Mesenteric fat pad (tissue), 1 donor: ENCODE data around the gene GSN. TPM values are rescaled to one million over a fixed set of nuclear protein-coding genes. Genes with fewer than 3 reads are reported as not detected.

ENCODE experiments used
- DNase-seq: peaks from one replicate; pipeline ENCODE4 v3.0.0-alpha.2; 2020; ENCODE audit warnings: low spot score
- total RNA-seq: library from RNA; stranded (reverse); fragmentation: NEBNext Ultra II Directional; extraction: Animal tissue kit (Norgen Biotek cat#: 25700); gene quantifications from one replicate; pipeline ENCODE4 v1.2.1, GENCODE V29; 2021
- donor health status: DM: yes; HTN: yes; CAD: no.

Gene GSN
- total RNA-seq, 1 donor from 2014 or later, result 843 TPM

- no peak for DNase-seq
Measured at GRCh38 chr9:121242959-121243346, 25.0 kb upstream of the GSN start.

GRCh38 chr9:121246821-121247561 lies 21.0 kb upstream of the GSN start:
- DNase-seq, result no peak

GRCh38 chr9:121249563-121249962 lies 18.4 kb upstream of the GSN start:
- DNase-seq, result no peak

GRCh38 chr9:121252104-121252851 lies 15.7 kb upstream of the GSN start:
- no peak for DNase-seq

- DNase-seq, result no peak
Measured at GRCh38 chr9:121253162-121253561, 14.8 kb upstream of the GSN start.

- no peak for DNase-seq
Measured at GRCh38 chr9:121253821-121254501, 14.0 kb upstream of the GSN start.

GRCh38 chr9:121259498-121259897 lies 8.5 kb upstream of the GSN start:
- DNase-seq, result no peak

GRCh38 chr9:121259935-121260334 lies 8.0 kb upstream of the GSN start:
- no peak for DNase-seq

- DNase-seq, result no peak
Measured at GRCh38 chr9:121260457-121261106, 7.4 kb upstream of the GSN start.

- DNase-seq, result no peak
Measured at GRCh38 chr9:121261107-121261460, 6.9 kb upstream of the GSN start.

GRCh38 chr9:121261755-121262154 lies 6.2 kb upstream of the GSN start:
- no peak for DNase-seq

GRCh38 chr9:121262423-121262822 lies 5.5 kb upstream of the GSN start:
- DNase-seq, result no peak

- DNase-seq, result no peak
Measured at GRCh38 chr9:121262953-121263352, 5.0 kb upstream of the GSN start.

- no peak for DNase-seq
Measured at GRCh38 chr9:121266356-121266755, 1.6 kb upstream of the GSN start.

GRCh38 chr9:121266906-121267650 lies 884 bp upstream of the GSN start:
- DNase-seq, result no peak

- DNase-seq, result no peak
Measured at GRCh38 chr9:121268598-121268850, 562 bp downstream of the GSN start.

- no peak for DNase-seq
Measured at GRCh38 chr9:121268851-121269641, 1.1 kb downstream of the GSN start.

GRCh38 chr9:121269642-121270254 lies 1.8 kb downstream of the GSN start:
- no peak for DNase-seq

- no peak for DNase-seq
Measured at GRCh38 chr9:121271368-121272341, 3.7 kb downstream of the GSN start.
